ENCODE measurements around the gene SCCPDH. TPM values are rescaled to one million over a fixed set of nuclear protein-coding genes. Genes with fewer than 3 reads are reported as not detected.
A peak's percentile ranks its signal among the peaks of the same experiment; 100 is the strongest.

Gene SCCPDH
- total RNA-seq, 2 donors from 2014 or later = 30.7 to 32.4 TPM

DNA sequence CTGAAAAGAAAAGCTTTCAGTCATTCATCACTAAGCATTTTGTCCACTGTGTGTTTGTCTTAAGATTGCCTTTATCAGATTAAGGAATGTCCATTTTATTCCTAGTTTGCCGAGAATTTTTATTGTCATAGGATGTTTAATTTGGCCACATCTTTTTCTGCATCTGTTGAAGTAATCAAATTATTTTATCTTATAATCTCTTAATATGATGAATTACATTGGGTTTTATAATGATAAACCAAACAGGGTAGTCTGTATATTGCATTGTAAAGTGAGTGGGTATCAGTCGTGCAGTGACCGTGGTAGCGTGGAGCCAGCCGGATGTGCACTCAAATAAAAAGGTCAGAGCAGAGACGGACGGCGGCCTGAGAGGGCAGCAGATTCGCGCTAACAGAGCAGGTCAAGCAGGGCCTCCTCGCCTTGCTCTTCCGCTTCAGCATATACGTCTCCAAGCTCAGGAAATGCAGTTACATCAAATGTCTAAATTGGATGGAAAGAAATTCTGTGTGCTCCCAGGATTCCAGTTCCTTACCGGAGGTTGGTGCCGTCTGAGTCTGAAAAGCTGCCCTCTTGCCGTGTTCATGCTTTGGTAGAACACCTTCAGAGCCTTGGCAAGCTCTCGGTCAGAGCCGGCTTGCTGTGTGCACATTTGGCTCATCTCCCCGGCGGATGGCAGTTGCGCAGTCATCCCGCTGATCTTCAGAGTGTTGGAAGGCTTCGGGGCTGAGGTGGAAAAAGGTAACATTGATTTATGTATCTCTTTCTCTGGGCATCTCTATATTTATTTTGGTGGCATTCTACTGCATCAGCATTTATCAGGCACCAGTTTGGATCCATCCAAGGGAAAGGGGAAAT lies 51.5 kb downstream of the SCCPDH start:
- intact Hi-C loops (cut with DNase I, micrococcal nuclease) = no loop called here
- DNase-seq (no peak), ATAC-seq (no peak)

- intact Hi-C loops (cut with DNase I, micrococcal nuclease) = no loop called here
- no peak for ATAC-seq
- DNase-seq = no peak
Measured at GRCh38 chr1:246776923-246777322, 52.7 kb downstream of the SCCPDH start.

DNA sequence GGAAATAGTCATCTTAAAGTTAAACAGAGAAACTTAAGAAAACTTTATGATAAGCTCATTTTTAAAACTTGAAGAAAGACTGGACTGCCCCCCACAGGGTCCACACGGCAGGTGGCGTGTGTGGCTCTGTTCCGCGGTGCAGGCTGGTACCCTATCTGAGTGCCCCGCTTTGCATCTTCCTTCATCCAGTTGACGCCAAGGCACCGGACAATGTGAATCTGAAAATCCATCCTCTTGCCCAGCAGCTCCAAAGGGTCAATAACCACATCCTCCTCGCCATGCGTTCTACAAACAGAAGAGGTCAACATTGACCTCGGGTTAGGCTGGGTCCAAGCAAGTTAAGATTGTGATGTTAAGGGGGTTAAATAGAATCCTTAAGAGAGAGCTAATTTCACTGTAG lies 54.5 kb downstream of the SCCPDH start:
- DNase-seq = no peak
- no peak for ATAC-seq
- intact Hi-C loops (cut with DNase I, micrococcal nuclease) = no loop called here

GRCh38 chr1:246779561-246780175 lies 55.5 kb downstream of the SCCPDH start:
- no peak for DNase-seq
- intact Hi-C loops (cut with DNase I, micrococcal nuclease) = no loop called here
- ATAC-seq = no peak

DNA sequence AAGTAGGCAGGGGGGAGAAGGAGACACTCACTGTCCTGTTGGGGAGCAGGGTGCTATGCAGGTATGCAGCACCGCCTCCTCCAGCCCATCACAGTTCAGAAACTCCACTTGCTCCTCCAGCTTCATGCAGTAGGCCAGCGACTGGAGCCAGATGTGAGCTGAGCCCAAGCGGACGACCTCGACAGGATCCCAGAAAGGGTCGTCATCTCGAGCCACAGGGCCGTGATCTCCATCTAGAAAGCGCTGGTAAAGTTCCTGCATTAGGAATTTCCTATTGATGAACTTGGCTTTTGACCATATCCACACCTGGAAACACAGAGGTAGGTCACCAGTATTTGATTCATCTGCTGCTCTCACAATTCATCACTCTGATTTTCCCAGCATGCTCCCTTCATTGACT lies 56.1 kb downstream of the SCCPDH start:
- intact Hi-C loops (cut with DNase I, micrococcal nuclease) = no loop called here
- no peak for ATAC-seq
- no peak for DNase-seq

- ATAC-seq = no peak
- intact Hi-C loops (cut with DNase I, micrococcal nuclease) = no loop called here
- DNase-seq = no peak
Measured at GRCh38 chr1:246781212-246781611, 57.0 kb downstream of the SCCPDH start.

GRCh38 chr1:246782120-246782900 lies 58.1 kb downstream of the SCCPDH start:
- DNase-seq (no peak), ATAC-seq (no peak)
- intact Hi-C loops (cut with DNase I, micrococcal nuclease) = no loop called here

DNA sequence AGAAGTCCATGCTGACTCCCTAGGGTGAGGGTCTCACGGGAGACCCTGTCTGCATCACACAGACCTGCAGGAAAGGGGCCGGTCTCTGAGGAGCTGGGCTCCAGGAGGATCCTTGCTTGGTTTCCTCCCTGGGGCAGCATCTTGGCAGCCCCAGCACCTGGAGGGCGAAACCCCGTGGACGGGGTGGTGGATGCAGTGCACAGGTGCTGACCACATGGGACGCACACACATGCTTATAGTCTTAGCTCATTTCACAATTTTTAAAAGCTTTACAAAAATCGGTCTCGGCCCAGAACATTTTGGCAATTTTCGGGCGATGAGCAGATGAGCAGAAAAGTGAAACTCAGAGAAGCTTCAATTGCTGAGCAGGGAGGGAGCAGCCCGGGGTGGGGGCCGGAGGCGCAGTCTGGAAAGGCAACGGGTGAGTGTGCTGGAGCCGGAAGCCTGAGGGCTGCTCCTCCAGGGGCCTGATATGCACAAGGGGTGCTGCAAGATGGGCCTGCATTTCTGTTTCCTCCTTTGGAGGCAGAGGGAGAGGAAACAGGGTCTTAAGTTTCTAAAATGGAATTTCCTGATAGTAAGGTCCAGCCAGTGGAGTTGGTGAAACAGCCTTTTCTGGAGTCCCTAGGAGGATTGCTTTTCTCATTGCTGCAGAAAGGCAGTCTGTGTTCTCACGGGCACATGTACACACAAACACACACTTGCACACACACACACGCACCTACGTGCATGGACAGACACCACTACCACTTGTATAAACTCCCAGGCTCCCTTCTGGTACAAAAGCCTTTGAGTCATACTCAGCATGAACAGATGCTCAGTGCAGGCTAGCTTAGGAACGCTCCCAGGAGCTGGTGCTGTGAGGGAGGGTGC lies 60.6 kb downstream of the SCCPDH start:
- ATAC-seq (peak; percentile 7), DNase-seq (no peak)
- intact Hi-C loops (cut with DNase I, micrococcal nuclease) = no loop called here

- ATAC-seq (no peak), DNase-seq (no peak)
- intact Hi-C loops (cut with DNase I, micrococcal nuclease) = no loop called here
Measured at GRCh38 chr1:246785494-246786111, 61.4 kb downstream of the SCCPDH start.

GRCh38 chr1:246786606-246787238 lies 62.5 kb downstream of the SCCPDH start:
- intact Hi-C loops (cut with DNase I, micrococcal nuclease) = no loop called here
- DNase-seq = peak in 1 of 2 donors; percentile 56
- ATAC-seq = peak; percentile 60

- intact Hi-C loops (cut with DNase I, micrococcal nuclease) = no loop called here
- no peak for ATAC-seq
- no peak for DNase-seq
Measured at GRCh38 chr1:246787781-246788513, 63.7 kb downstream of the SCCPDH start.

DNA sequence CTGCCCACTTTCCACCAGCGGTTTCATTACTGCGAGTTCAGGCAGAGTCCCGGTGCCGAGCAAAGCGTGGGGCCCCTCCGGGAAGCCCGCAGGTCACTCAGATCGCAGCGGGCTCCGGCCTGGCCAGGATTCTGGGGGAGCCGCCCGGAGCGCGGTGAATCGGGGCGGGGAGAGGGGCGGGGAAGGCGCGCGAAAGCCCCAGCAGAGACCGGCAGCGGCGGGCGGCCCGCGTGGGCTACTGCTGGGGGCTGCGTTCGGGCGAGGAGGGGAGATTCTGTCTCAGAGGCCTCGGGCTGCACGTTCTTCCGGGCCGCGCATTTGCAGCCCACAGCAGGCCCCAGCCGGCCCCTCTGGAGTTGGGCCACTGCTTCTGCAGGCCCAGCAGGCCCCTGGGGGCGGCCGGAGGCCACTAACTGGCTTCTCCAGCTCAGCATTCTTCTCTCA lies 64.7 kb downstream of the SCCPDH start:
- DNase-seq (no peak), ATAC-seq (peak; percentile 9)
- intact Hi-C loops (cut with DNase I, micrococcal nuclease) = no loop called here

GRCh38 chr1:246789454-246790339 lies 65.5 kb downstream of the SCCPDH start:
- intact Hi-C loops (cut with DNase I, micrococcal nuclease) = no loop called here
- no peak for ATAC-seq

GRCh38 chr1:246790364-246790763 lies 66.2 kb downstream of the SCCPDH start:
- ATAC-seq = no peak
- no peak for DNase-seq
- intact Hi-C loops (cut with DNase I, micrococcal nuclease) = no loop called here

More at GRCh38 chr1:246789454-246790339, 65.5 kb downstream of the SCCPDH start:
- no peak for DNase-seq

DNA sequence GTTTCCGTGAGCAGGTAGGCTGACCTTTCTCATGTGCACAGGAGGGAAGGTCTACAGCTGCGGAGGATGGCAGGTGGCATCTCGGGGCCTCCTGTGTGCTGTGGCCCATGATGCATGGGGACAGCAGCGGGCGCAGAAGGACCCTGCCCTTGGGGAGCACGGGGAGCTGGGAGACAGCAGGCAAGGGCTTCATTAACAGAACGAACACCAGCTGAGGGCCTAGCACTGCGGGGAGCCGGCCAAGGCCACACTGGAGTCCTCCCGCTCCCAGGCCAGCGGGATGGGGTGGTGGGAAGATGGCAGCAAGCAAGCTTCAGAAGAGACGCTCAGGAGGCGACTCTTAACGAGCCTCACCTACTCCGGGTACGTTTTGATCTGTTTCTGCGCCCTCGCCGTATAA lies 66.6 kb downstream of the SCCPDH start:
- no peak for DNase-seq
- intact Hi-C loops (cut with DNase I, micrococcal nuclease) = no loop called here
- no peak for ATAC-seq

DNA sequence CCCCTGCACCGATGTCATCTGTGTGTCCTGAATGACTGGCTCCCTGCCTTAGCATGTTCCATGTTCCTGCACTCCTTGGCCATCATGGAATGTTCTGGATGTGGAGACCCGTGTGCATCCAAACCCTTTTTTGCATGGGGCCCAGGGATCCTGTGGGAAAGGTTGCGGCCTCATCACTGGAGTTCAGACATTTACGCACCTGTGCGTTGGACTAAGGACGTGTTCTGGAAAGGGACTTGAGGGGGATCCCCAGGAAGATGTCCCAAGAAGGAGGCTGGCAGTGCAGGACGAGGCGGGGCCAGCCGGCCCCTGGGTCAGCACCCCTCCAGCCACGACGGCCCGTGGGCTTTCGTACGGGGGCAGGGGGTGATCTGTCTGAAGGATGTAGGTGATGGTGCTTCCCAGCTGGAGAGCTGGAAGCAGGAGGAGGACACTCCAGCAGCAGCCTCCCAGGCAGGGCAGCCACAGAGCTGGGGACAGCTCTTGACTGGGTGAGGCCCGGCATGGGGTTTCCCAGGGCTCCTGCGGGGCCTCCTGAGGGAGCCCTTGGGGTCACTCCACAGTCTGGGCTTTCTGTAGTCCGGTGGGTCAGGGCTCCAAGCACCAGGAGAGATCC lies 67.2 kb downstream of the SCCPDH start:
- no peak for ATAC-seq
- intact Hi-C loops (cut with DNase I, micrococcal nuclease) = no loop called here

More for the DNA sequence above, 67.2 kb downstream of the SCCPDH start:
- no peak for DNase-seq
